Measurements from ENCODE around the gene SPON2.

Gene SPON2

DNA sequence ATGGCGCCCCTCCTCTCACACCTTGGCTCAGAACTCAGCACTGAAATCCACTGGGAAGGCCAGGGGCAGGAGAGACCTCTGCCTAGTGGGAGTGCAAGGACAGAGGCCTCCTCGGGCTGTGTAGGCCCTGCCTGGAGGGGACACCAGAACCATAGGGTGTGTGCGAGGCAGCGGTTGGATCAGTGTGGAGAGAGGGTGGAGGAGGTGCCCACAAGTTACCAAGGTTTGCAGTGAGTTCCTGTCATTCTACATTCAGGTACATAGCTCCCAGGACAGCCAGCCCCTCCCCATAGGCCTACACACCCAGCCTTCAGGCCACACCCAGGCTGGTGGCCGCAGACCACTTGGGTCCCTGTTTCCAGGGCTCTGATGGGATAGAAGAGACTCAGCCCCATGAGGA lies 19.2 kb upstream of the SPON2 start:
- TF ChIP-seq, protein P1, sequence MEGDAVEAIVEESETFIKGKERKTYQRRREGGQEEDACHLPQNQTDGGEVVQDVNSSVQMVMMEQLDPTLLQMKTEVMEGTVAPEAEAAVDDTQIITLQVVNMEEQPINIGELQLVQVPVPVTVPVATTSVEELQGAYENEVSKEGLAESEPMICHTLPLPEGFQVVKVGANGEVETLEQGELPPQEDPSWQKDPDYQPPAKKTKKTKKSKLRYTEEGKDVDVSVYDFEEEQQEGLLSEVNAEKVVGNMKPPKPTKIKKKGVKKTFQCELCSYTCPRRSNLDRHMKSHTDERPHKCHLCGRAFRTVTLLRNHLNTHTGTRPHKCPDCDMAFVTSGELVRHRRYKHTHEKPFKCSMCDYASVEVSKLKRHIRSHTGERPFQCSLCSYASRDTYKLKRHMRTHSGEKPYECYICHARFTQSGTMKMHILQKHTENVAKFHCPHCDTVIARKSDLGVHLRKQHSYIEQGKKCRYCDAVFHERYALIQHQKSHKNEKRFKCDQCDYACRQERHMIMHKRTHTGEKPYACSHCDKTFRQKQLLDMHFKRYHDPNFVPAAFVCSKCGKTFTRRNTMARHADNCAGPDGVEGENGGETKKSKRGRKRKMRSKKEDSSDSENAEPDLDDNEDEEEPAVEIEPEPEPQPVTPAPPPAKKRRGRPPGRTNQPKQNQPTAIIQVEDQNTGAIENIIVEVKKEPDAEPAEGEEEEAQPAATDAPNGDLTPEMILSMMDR (conservative IDR thresholded peaks at IDR 0.05; ENCODE audit: low read depth): no peak
- POLR2A ChIA-PET (ENCODE audit: low non-redundant PET): interaction anchor here (0.6 kb wide), 1 partner anchor 57 kb away, joined by 3 read pairs; no protein-coding TSS in a partner anchor
- CTCF ChIA-PET: interaction anchor here (0.6 kb wide), 1 partner anchor 24 kb away, joined by 4 read pairs; no protein-coding TSS in a partner anchor
- DNase-seq (ENCODE audit: low spot score): no peak
- H3K27ac ChIP-seq: peak overlapping the region; percentile 99

DNA sequence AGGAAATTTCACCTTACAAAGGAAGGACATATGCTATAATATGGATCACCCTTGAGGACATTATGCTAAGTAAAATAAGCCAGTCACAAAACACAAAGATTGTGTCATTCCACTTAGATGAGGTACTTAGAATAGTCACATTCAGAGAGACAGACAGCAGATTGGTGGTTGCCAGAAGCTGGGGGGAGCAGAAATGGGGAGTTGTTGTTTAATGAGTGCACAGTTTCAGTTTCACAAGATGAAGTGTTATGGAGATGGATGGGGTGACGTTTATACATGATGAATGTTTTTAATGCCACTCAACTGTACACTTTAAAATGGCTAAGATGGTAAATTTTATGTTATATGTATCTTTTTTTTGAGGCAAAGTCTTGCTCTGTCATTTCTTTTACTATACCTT lies 14.8 kb upstream of the SPON2 start:
- ChIA-PET POLR2A (ENCODE audit: low non-redundant PET) (no interaction called here), CTCF (no interaction called here)
- TF ChIP-seq, protein P1 (conservative IDR thresholded peaks at IDR 0.05; ENCODE audit: low read depth): no peak
- DNase-seq (ENCODE audit: low spot score): no peak
- H3K27ac ChIP-seq: no peak overlapping the region

DNA sequence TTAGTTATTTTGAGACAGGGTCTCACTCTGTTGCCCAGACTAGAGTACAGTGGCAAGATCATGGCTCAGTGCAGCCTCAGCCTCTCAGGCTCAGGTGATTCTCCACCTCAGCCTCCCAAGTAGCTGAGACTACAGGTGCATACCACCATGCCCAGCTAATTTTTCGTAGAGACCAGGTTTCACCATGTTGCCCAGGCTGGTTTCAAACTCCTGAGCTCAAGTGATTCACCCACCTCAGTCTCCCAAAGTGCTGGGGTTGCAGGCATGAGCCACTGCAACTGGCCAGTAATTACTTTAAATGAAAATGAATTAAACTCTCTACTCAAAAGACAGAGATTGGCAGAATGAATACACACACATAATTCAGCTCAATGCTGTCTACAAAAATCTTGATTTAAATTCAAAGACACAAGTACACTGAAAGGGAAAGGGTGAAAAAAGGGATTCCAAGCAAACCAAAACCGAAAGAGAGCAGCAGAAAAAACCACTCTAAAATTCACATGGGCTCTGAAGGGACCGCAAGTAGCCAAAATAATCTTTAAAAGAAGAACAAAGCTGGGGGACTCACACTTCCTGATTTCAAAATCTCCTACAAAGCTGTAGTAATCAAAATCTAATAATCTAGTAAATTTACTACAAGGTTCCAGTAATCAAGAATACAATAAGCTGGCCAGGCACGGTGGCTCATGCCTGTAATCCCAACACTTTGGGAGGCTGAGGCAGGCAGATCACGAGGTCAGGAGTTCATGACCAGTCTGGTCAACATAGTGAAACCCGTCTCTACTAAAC lies 11.8 kb upstream of the SPON2 start:
- POLR2A ChIA-PET (ENCODE audit: low non-redundant PET): interaction anchor here (0.6 kb wide), 1 partner anchor 102 kb away, joined by 3 read pairs; no protein-coding TSS in a partner anchor
- TF ChIP-seq, protein P1 (conservative IDR thresholded peaks at IDR 0.05; ENCODE audit: low read depth): no peak
- no peak overlapping the region for H3K27ac ChIP-seq
- CTCF ChIA-PET: no interaction called here
- DNase-seq (ENCODE audit: low spot score): no peak

DNA sequence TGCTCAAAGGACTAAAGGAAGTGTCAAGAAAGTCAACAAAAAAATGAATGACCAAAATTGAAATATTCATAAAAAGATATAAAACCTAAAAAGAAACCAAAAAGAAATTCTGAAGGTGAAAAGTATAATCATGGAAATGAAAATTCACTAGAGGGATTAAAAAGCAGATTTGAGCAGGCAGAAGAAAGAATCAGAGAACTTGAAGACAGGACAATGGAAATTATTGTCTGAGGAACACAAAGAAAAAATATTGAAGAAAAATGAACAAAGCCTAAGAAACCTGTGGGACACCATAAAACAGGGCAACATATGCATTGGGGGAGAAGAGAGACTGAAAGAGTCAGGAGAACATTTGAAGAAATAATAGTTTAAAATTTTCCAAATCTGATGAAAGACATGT lies 9.9 kb upstream of the SPON2 start:
- TF ChIP-seq, protein P1 (conservative IDR thresholded peaks at IDR 0.05; ENCODE audit: low read depth): no peak
- ChIA-PET CTCF (interaction anchor here (0.8 kb wide), 1 partner anchor 109 kb away, joined by 3 read pairs; no protein-coding TSS in a partner anchor), POLR2A (ENCODE audit: low non-redundant PET) (no interaction called here)

DNA sequence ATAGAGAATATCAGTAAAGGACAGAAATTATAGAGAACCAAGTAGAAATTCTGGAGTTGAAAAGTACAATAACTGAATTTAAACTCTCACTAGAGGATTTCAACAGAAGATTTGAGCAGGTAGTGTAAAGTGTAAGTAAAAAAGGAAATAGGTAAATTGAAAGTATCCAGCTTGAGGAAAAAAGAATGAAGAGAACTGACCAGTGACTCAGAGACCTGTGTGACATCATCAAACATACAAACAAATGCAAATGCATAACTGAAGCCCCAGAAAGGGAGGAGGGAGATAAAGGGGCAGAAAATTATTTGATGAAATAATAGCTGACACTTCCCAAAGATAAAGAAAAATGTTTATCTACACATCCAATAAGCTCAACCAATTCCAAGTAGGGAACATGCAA lies 8.3 kb upstream of the SPON2 start:
- CTCF ChIA-PET: no interaction called here
- TF ChIP-seq, protein P1 (conservative IDR thresholded peaks at IDR 0.05; ENCODE audit: low read depth): no peak
- no peak overlapping the region for H3K27ac ChIP-seq
- DNase-seq (ENCODE audit: low spot score): no peak
- POLR2A ChIA-PET (ENCODE audit: low non-redundant PET): no interaction called here

More for the DNA sequence above, 9.9 kb upstream of the SPON2 start:
- DNase-seq (ENCODE audit: low spot score): no peak
- no peak overlapping the region for H3K27ac ChIP-seq

DNA sequence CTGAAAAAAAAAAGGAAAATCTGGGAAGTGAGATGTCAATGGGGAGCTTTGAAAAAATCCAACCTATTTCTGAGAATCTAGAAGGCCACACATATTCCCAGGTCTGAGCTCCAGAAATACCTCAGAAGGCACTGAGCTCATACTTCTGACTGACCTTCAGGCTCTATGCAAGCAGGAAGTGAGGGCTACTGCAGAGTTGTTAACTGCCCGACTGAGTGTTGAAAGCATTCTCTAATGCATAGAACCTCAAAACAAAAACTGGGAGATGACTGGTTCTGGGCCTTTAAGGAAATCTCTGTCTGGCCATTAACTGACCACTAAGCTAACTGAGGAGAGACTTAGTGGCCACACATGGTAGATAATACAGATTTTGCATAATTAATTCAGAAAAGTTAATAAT lies 7.6 kb upstream of the SPON2 start:
- H3K27ac ChIP-seq: no peak overlapping the region
- no peak for DNase-seq (ENCODE audit: low spot score)
- CTCF ChIA-PET: interaction anchor here (0.6 kb wide), 1 partner anchor 11 kb away, joined by 4 read pairs; no protein-coding TSS in a partner anchor
- TF ChIP-seq, protein P1 (conservative IDR thresholded peaks at IDR 0.05; ENCODE audit: low read depth): no peak
- POLR2A ChIA-PET (ENCODE audit: low non-redundant PET): no interaction called here

Data from RWPE1 (cell line).